Activated T-cell treated with anti-CD3 and anti-CD28 coated beads, Interleukin-2, amount 50 U/mL, for 72 hours (primary cell): Measurements from ENCODE around the gene GRPEL1. TPM values are rescaled to one million over a fixed set of nuclear protein-coding genes. Genes with fewer than 3 reads are reported as not detected.

Experiments used
- ATAC-seq, 2 donors: fragments of 150-1000 bp; cut with Tn5 transposase; replicated peaks in 1 of 2; 2 replicates each; pipeline ENCODE4 v1.10.0; 2021; ENCODE audit warnings: moderate library complexity in 2 of 2, mild to moderate bottlenecking in 1 of 2
- DNase-seq, 2 donors: peaks; one replicate each; pipeline ENCODE4 v3.0.0; 2021 to 2022; ENCODE audit warnings: mixed read lengths in 1 of 2
- H3K27ac Mint-ChIP-seq: one replicate; pipeline ENCODE4 v1.8.0; 2022; ENCODE audit warnings: mild to moderate bottlenecking, moderate library complexity, mixed read lengths
- H3K27me3 Mint-ChIP-seq: one replicate; pipeline ENCODE4 v1.8.0; 2022; ENCODE audit warnings: low read depth, mixed read lengths
- H3K36me3 Mint-ChIP-seq, 2 donors: one replicate each; pipeline ENCODE4 v1.8.0; 2022; ENCODE audit warnings: mixed read lengths in 2 of 2, mild to moderate bottlenecking in 1 of 2; ENCODE audit not compliant: insufficient read depth in 2 of 2
- H3K4me1 Mint-ChIP-seq: one replicate; pipeline ENCODE4 v1.8.0; 2022; ENCODE audit warnings: low read depth, mixed read lengths
- H3K4me3 Mint-ChIP-seq, 2 donors: one replicate each; pipeline ENCODE4 v1.8.0; 2022; ENCODE audit warnings: mild to moderate bottlenecking in 2 of 2, mixed read lengths in 2 of 2, moderate library complexity in 2 of 2
- H3K9me3 Mint-ChIP-seq, 2 donors: one replicate each; pipeline ENCODE4 v1.8.0; 2022; ENCODE audit warnings: mixed read lengths in 2 of 2
- total RNA-seq, 2 donors: library from RNA; stranded (reverse); gene quantifications; one replicate each; pipeline ENCODE4 v1.2.3, GENCODE V29; 2022

The GRPEL1 gene
- total RNA-seq = 10 to 100 TPM; 47.6 to 65.5 TPM

DNA sequence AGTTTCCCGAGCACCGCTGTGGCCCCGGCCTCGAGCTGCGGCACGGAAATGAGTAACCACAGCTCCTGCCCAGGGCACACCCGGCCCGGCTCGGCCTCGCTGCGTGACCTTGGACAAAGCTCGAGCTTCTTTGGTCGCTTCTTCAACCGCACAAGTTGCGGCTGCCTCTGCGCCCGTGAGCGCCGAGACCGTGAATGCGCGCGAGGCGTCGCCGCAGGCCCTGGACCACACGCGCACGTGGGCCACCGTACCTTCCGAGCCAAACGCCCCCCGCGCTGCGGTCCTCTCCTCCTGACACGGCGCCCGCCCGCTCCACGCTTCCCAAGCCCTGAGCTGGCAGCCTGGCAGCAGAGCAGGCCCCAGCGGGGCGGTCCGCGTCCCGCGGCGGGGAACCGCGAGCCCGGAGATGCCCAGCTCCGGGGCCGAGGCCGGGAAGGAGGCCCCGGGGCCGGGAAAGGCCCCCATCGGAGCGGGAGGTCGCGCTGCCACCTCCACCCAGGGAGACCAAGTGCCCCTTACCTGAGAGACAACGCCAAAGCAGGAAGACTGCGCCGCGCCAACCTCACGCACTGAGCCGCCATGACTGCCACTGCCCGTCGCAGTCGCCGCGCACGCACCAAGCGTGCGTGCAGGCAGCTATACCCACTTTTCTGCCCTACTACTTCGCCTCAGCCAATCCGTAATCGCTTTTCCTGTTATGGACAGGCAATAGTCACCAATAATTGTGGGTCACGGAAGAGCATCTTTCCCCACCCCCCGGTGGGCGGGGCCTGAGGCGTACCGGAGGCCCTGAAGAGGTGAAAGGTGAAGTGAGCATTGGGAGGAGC lies at the start of gene GRPEL1:
Gene GRPEL1, minus strand, starts transcription at position 613 of the 827 bp plus-strand sequence. Its CDS starts 32 bp downstream, at position 581.
- peaks cover 7 to 10% of the 10 kb centered on the region in 2 donors for H3K36me3 Mint-ChIP-seq
- peak within 1 kb of the TSS; percentile 94 for H3K27ac Mint-ChIP-seq
- peak within 1 kb of the TSS; percentile 99 for H3K4me3 Mint-ChIP-seq
- H3K9me3 Mint-ChIP-seq = no peaks in the 10 kb centered on the region
- ATAC-seq (peak; percentile 94), DNase-seq (peak; percentile 100)
- H3K27me3 Mint-ChIP-seq = peaks cover 5% of the 10 kb centered on the region
- peaks cover 53% of the 10 kb centered on the region for H3K4me1 Mint-ChIP-seq

DNA sequence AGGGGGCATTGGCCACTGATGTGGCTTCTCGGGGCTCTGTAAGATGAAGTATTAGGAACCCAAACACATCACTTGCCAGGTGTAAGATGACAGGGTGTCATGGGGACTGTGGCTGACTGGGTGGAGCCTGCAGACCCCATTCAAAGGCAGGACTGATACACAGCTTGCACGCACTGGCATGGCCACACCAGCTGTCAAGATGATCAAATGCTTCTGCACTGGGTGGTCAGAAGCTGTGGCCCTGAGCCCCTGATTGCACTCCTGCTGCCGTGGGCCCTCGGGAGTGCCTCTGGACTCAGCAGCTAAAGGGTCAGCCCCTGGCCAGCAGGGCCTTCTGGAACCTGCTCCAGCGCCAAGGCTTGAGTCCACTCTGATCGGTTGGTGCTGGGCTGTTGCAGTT lies 48.8 kb upstream of the GRPEL1 start:
- Mint-ChIP-seq H3K4me3 (no peak overlapping the region), H3K36me3 (peaks cover 0 to 3% of the 10 kb centered on the region in 2 donors), H3K27ac (no peak overlapping the region), H3K4me1 (no peaks in the 10 kb centered on the region), H3K27me3 (peaks cover 25% of the 10 kb centered on the region), H3K9me3 (peaks cover 11 to 13% of the 10 kb centered on the region in 2 donors)
- no peak for ATAC-seq
- DNase-seq = no peak

DNA sequence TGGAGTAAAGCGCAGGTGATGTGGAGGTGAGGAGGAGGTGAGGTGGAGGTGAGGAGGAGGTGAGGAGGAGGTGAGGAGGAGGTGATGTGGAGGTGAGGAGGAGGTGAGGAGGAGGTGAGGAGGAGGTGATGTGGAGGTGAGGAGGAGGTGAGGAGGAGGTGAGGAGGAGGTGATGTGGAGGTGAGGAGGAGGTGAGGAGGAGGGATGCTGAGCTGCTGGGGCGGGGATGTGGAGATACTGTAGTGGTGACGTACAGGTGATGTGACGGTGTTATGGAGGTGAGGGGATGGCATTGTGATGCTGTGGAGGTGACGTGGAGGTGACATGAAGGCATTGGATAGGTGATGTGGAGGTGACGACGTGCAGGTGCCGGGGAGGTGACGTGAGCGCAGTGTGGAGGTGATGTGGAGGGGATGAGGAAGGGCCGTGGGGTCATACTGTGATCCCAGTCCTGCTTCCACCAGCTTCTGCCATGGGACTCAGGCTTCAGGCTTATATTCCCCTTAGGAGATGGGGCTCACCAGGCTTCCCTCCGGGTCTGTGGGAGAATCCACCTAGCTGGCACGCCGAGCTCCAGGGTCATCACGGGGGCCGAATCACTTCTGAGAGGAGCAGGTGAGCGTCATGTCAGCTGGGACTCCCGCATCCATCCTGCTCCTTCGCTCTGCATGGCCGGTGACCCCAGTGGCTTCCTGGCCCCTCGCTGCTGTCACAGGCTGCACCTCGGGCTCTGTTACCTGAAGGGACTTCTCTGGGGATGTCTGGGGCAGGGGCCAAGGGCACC lies 47.9 kb upstream of the GRPEL1 start:
- peaks cover 25% of the 10 kb centered on the region for H3K27me3 Mint-ChIP-seq
- H3K4me3 Mint-ChIP-seq = no peak overlapping the region
- H3K4me1 Mint-ChIP-seq = no peaks in the 10 kb centered on the region
- peaks cover 11 to 13% of the 10 kb centered on the region in 2 donors for H3K9me3 Mint-ChIP-seq
- ATAC-seq (no peak), DNase-seq (no peak)
- no peak overlapping the region for H3K27ac Mint-ChIP-seq
- peaks cover 0 to 3% of the 10 kb centered on the region in 2 donors for H3K36me3 Mint-ChIP-seq

DNA sequence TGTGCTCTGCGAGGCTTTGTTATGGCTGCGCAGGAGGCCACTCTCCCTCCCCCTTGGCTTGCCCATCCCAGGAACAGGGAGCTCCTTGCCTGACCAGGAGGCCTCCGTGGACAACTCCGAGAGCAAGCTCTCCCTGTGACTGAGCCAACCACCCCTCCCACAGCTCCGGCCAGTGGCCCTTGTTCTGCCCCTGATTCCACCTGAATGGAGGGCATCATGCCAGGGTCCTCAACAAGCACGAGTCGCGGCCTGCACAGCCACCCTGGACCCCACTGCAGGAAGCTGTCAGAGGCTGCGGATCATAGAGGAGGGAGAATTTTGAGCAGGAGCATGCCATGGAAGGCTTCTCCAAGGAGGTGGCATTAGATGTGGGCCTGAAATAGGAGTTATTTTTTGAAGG lies 44.8 kb upstream of the GRPEL1 start:
- Mint-ChIP-seq H3K27me3 (peaks cover 3% of the 10 kb centered on the region), H3K9me3 (peaks cover under 1% of the 10 kb centered on the region in 2 donors), H3K4me1 (no peaks in the 10 kb centered on the region), H3K4me3 (no peak overlapping the region), H3K36me3 (no peaks in the 10 kb centered on the region), H3K27ac (no peak overlapping the region)
- ATAC-seq = no peak
- DNase-seq = no peak

DNA sequence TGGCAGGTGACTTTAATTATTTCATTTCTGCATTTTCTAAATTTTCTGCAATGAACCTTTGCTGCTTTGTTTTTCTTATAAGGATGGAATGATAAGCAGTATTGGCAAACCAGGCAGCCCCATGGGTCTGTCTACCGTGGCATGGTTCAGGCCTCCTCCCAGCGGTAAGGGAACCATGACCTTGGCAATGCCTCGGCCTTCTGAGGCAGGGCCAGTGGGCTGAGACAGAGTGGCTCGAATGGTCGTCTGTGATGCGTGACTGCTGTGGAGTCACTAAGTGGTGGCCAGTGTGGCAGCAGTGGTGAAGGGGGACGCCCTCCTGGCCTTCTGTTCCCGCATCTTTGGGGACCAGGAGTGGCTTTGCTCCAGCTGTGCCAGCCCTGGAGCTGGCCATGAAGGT lies 43.6 kb upstream of the GRPEL1 start:
- H3K27me3 Mint-ChIP-seq = no peaks in the 10 kb centered on the region

DNA sequence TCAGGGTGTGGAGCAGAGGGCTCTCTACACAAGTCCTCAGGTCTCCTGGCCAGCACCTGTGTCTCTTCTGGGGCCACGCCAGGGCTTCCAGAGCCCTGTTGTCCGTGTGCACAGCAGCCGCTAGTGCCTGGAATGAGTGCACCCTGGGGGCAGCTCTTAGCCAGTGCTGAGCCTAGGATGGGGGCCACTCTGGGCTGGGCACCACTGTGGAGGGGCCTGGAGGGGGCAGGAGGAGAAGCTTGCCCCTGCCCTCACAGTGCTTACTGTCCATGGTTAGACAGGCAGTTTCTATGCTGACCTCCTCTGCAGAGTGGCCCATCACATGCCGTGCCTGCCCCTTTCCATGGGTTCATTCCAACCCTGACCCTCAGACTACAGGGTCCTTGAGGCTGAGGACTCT lies 42.7 kb upstream of the GRPEL1 start:
- H3K27ac Mint-ChIP-seq = no peak overlapping the region
- H3K4me3 Mint-ChIP-seq = no peak overlapping the region
- no peaks in the 10 kb centered on the region for H3K9me3 Mint-ChIP-seq
- no peak for DNase-seq
- H3K36me3 Mint-ChIP-seq = no peaks in the 10 kb centered on the region
- no peak for ATAC-seq
- H3K27me3 Mint-ChIP-seq = no peaks in the 10 kb centered on the region
- H3K4me1 Mint-ChIP-seq = no peaks in the 10 kb centered on the region

More for the DNA sequence above, 43.6 kb upstream of the GRPEL1 start:
- no peaks in the 10 kb centered on the region for H3K36me3 Mint-ChIP-seq
- H3K4me3 Mint-ChIP-seq = no peak overlapping the region
- no peaks in the 10 kb centered on the region for H3K9me3 Mint-ChIP-seq
- H3K27ac Mint-ChIP-seq = no peak overlapping the region
- ATAC-seq (no peak), DNase-seq (no peak)
- no peaks in the 10 kb centered on the region for H3K4me1 Mint-ChIP-seq

DNA sequence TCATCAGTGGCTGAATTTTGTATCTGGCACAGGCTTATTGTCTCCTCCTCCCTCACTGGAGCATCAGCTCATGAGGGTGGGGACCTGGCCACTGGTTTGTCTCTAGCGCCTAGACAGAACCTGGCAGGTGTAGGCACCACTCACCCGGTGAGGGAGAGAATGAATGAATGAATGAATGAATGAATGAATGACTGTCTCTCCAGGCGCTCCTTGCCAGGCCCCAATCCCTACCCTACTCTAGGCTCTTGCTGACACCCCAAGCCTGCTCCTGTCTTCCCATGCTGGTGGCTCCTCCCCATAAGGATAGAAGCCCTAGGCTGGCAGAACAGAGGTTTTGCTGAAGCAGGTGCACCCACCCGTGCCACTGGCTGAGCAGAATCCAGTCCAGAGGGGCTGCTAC lies 41.3 kb upstream of the GRPEL1 start:
- DNase-seq (no peak), ATAC-seq (no peak)
- Mint-ChIP-seq H3K27ac (no peak overlapping the region), H3K4me1 (no peaks in the 10 kb centered on the region), H3K9me3 (no peaks in the 10 kb centered on the region), H3K4me3 (no peak overlapping the region), H3K27me3 (no peaks in the 10 kb centered on the region), H3K36me3 (no peaks in the 10 kb centered on the region)

DNA sequence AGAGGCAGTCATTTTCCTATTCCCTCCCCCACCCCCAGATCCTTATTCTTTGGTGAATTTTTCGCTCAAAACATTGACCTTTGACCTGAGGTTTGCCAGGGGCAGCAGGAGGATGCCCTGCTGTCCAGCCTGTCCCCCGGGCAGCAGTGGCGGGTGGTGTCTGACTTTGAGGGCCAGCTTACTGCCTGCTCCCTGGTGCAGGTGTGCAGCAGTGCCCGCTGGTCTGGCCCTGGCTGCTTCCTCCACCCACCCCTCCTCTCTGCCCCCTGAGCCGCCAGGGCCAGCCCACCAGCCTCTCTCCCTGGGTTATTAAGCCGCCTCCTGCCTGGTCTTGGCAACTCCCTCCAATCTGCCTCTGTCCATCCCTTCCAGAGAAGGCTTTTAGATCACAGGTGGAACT lies 40.8 kb upstream of the GRPEL1 start:
- no peak overlapping the region for H3K4me3 Mint-ChIP-seq
- H3K27ac Mint-ChIP-seq = no peak overlapping the region
- DNase-seq = no peak
- H3K9me3 Mint-ChIP-seq = no peaks in the 10 kb centered on the region
- no peak for ATAC-seq
- H3K27me3 Mint-ChIP-seq = no peaks in the 10 kb centered on the region
- no peaks in the 10 kb centered on the region for H3K4me1 Mint-ChIP-seq
- no peaks in the 10 kb centered on the region for H3K36me3 Mint-ChIP-seq

DNA sequence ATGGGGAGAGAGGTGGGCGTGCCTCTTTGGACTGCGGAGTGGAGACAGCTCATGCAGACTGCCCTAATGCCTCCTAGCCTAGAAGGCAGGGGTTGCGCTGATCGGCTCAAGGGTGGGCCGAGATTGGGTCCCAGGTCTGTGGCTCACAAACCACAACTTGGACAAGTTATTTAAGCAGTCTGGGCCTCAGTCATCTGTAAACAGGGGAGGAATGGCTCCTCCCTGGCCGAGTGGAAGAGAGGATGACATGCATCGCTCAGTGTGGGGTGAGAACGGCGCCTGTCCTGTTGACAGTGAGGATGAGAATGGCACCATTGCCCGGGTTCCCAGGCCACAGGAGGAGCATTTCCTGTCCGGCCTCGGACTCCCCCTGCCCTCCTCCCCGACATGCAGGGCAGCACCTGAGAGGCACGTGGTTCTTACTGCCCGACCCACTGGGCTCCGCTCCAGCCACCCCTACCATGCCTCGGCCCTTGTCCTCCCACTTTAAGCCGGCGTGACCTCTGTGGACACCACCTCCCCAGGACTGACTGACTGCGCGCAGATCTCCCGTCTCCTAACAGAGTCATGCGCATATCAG lies 40.3 kb upstream of the GRPEL1 start:
- DNase-seq = no peak
- Mint-ChIP-seq H3K27ac (no peak overlapping the region), H3K4me1 (no peaks in the 10 kb centered on the region), H3K4me3 (no peak overlapping the region), H3K9me3 (no peaks in the 10 kb centered on the region), H3K36me3 (no peaks in the 10 kb centered on the region), H3K27me3 (no peaks in the 10 kb centered on the region)
- ATAC-seq = no peak

DNA sequence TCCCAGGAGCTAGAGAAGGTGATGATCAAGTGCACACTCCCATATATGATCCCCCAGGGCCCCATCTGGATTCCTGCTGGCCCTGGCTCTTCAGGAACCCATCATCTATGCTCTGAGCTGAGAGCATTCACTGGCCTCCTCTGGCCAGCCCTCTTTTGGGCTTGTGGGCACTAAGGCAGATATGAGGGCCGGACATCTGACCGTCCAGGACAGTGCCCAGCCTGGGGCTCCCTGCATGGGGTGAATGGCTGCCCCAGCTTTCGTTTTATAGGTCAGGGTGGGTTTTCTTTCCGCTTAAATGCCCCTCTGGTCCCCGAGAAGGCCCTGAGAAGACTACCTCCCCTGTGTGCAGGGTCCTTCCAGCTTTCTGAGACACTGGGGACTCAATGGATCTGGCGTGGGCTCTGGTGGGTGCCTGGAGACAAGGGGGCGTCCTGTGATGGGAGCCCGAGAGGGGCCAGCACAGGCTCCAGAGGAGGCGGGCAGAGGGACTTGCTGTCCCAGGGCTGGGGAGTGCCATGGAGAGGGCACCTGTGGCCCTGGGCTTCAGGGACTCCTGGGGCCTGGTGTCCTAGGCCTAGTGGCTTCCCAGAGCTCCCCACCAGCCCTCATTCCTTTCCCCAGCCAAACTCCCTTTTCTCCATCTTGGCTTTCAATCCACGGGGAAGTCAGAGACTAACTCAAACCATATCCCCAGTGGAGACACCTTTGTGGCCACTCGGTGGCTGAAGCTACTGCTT lies 39.5 kb upstream of the GRPEL1 start:
- no peaks in the 10 kb centered on the region for H3K27me3 Mint-ChIP-seq
- H3K4me1 Mint-ChIP-seq = peaks cover 6% of the 10 kb centered on the region
- no peaks in the 10 kb centered on the region for H3K9me3 Mint-ChIP-seq
- H3K4me3 Mint-ChIP-seq = no peak overlapping the region
- no peak overlapping the region for H3K27ac Mint-ChIP-seq
- H3K36me3 Mint-ChIP-seq = no peaks in the 10 kb centered on the region
- ATAC-seq (no peak), DNase-seq (no peak)

DNA sequence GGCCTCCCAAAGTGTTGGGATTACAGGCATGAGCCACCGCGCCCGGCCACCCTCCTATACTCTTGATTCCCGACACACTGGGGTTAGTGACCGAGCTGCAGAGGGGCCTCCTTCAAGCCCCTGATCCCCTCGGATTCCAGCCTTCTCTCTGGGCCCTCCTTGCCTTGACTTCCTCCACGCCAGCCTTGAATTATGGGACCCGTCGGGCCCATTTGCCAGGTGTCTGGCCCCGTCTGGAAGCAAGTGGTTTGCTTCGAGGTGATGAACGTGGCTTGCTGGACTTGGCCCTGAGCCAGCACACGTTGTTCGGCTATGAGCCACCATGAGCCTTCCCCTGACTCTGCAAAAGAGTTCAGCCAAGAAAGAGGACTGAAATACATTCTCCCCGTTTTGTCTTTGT lies 37.4 kb upstream of the GRPEL1 start:
- H3K36me3 Mint-ChIP-seq = no peaks in the 10 kb centered on the region
- H3K27me3 Mint-ChIP-seq = no peaks in the 10 kb centered on the region
- no peak overlapping the region for H3K27ac Mint-ChIP-seq
- no peak overlapping the region for H3K4me3 Mint-ChIP-seq
- H3K4me1 Mint-ChIP-seq = peaks cover 19% of the 10 kb centered on the region
- ATAC-seq (no peak), DNase-seq (no peak)
- no peaks in the 10 kb centered on the region for H3K9me3 Mint-ChIP-seq

DNA sequence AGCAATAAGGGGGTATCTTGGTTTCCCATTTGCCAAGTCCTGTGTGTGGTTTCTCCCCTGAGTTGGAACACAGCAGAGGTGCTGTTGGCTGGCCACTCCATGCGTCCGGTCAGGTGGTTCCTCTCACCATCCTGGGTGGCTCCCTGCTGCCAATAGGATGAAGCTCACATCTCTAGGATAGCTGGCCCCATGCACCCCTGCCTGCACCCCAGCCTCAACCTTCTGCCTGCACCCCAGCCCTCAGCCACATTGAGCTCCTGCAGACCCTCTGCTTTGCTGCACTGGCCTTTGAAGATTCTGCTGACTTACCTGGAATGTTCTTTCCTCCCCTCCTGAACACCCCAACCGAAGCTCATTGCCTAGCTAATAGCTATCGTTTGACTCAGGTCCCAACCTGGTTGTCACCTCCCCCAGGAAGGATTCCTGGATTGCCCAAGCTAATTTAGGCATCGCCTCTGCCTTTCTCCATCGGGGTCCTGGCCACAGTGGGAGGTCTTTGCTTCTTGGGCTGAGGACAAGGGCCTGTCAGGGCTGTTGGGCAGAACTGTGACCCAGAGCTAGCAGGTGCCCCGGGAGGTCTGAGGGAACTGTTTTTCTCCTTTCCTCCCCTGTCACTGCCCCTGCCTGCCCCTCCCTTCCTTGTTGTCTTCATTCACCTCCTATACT lies 36.6 kb upstream of the GRPEL1 start:
- Mint-ChIP-seq H3K27me3 (no peaks in the 10 kb centered on the region), H3K4me3 (peak overlapping the region; percentile 19 to 88), H3K36me3 (no peaks in the 10 kb centered on the region), H3K4me1 (peaks cover 19% of the 10 kb centered on the region), H3K9me3 (no peaks in the 10 kb centered on the region), H3K27ac (no peak overlapping the region)
- DNase-seq (no peak), ATAC-seq (no peak)
